SK-N-SH (cell line): ENCODE data around the gene SHB. TPM values are rescaled to one million over a fixed set of nuclear protein-coding genes. Genes with fewer than 3 reads are reported as not detected.

ENCODE experiments used
- CTCF ChIA-PET: fragments of 300-600, 350-600 bp; formaldehyde crosslinking; extraction: SDS; loops from one replicate; lab custom pipeline; 2021; lab: Yijun Ruan, JAX
- POLR2A ChIA-PET: fragments of 350-600 bp; sonication (Branson Sonifier 250); formaldehyde crosslinking; extraction: SDS; loops from one replicate; lab custom pipeline; 2020; ENCODE audit warnings: antibody characterized with exemption, inconsistent platforms; lab: Yijun Ruan, JAX
- DNase-seq: peaks from one replicate; pipeline ENCODE4 v3.0.0; 2012
- H2AFZ ChIP-seq: fragments of 200-600 bp; sonication (generic); 2 replicates; pipeline ENCODE4 v1.8.1; 2016; ENCODE audit warnings: antibody characterized with exemption, mild to moderate bottlenecking, low read depth
- H3F3A ChIP-seq: fragments of 200-600 bp; sonication (generic); replicated peaks from 2 replicates; pipeline ENCODE3; 2016; ENCODE audit warnings: antibody characterized with exemption, mild to moderate bottlenecking; ENCODE audit not compliant: insufficient read depth
- H3K27ac ChIP-seq, 2 experiments: fragments of 200-500 bp in 1 of 2; fragments of 200-600 bp in 1 of 2; sonication (Bioruptor generic) in 1 of 2; sonication (generic), shearing (Covaris generic) in 1 of 2; 2 replicates each; pipeline versions ENCODE4 v1.5.1 to v1.6.1; 2014 to 2016; ENCODE audit warnings: low read depth in 2 of 2, inconsistent platforms in 1 of 2, low read length in 1 of 2, mild to moderate bottlenecking in 1 of 2, mixed read lengths in 1 of 2
- H3K27me3 ChIP-seq: fragments of 200-600 bp; sonication (generic), shearing (Covaris generic); 2 replicates; pipeline ENCODE4 v1.6.1; 2016; ENCODE audit warnings: mixed run types; ENCODE audit not compliant: insufficient read depth
- H3K36me3 ChIP-seq, 2 experiments: fragments of 200-500 bp in 1 of 2; fragments of 200-600 bp in 1 of 2; sonication (Bioruptor generic) in 1 of 2; sonication (generic) in 1 of 2; replicated peaks in 1 of 2; 2 replicates each; pipeline versions ENCODE3 to v1.5.1; 2014 to 2016; ENCODE audit warnings: low read length in 1 of 2, mild to moderate bottlenecking in 1 of 2; ENCODE audit not compliant: insufficient read depth in 2 of 2, control insufficient read depth in 1 of 2
- H3K4me1 ChIP-seq, 2 experiments: fragments of 200-500 bp in 1 of 2; fragments of 200-600 bp in 1 of 2; sonication (Bioruptor generic) in 1 of 2; sonication (generic), shearing (Covaris generic) in 1 of 2; 2 replicates each; pipeline versions ENCODE4 v1.5.1 to v1.6.1; 2014 to 2016; ENCODE audit warnings: low read depth in 1 of 2, low read length in 1 of 2, mixed run types in 1 of 2; ENCODE audit not compliant: insufficient read depth in 2 of 2, control insufficient read depth in 1 of 2
- H3K4me2 ChIP-seq: fragments of 200-600 bp; sonication (generic), shearing (Covaris generic); 2 replicates; pipeline ENCODE4 v1.6.1; 2017; ENCODE audit warnings: mixed run types
- H3K4me3 ChIP-seq, 2 experiments: fragments of 200-500 bp in 1 of 2; fragments of 200-600 bp in 1 of 2; sonication (Bioruptor generic) in 1 of 2; sonication (generic), shearing (Covaris generic) in 1 of 2; 2 replicates each; pipeline versions ENCODE4 v1.5.1 to v1.8.1; 2014 to 2016; ENCODE audit warnings: low read depth in 2 of 2, inconsistent platforms in 1 of 2, low read length in 1 of 2, mild to moderate bottlenecking in 1 of 2, mixed read lengths in 1 of 2, moderate library complexity in 1 of 2
- H3K79me2 ChIP-seq: fragments of 200-600 bp; sonication (generic); 2 replicates; pipeline ENCODE4 v1.8.1; 2017; ENCODE audit warnings: mild to moderate bottlenecking; ENCODE audit not compliant: insufficient read depth
- H3K9ac ChIP-seq: fragments of 200-600 bp; sonication (generic); 2 replicates; pipeline ENCODE4 v1.6.1; 2017; ENCODE audit warnings: mixed run types
- H3K9me2 ChIP-seq: fragments of 200-600 bp; sonication (generic); 2 replicates; pipeline ENCODE4 v1.6.1; 2017; ENCODE audit warnings: mixed run types
- H3K9me3 ChIP-seq: fragments of 200-600 bp; sonication (generic); 2 replicates; pipeline ENCODE4 v1.6.1; 2017; ENCODE audit warnings: mixed run types, mild to moderate bottlenecking, moderate library complexity
- H4K20me1 ChIP-seq: fragments of 200-600 bp; sonication (generic); 2 replicates; pipeline ENCODE4 v1.6.1; 2017; ENCODE audit warnings: mild to moderate bottlenecking, mixed run types; ENCODE audit not compliant: insufficient read depth
- CHD2 ChIP-seq: fragments of 150-350 bp; IDR thresholded peaks from 2 replicates; pipeline ENCODE4 v1.6.1; 2018; ENCODE audit warnings: low read length; ENCODE audit not compliant: partially characterized antibody
- ELF1 ChIP-seq: IDR thresholded peaks from 2 replicates; pipeline ENCODE4 v1.4.0; 2012
- EP300 ChIP-seq, 2 experiments: IDR thresholded peaks; 2 replicates each; pipeline versions ENCODE4 v1.4.0 to v1.6.1; 2012; ENCODE audit warnings: borderline replicate concordance in 1 of 2, low read depth in 1 of 2, low read length in 1 of 2
- FOSL2 ChIP-seq: IDR thresholded peaks from 2 replicates; pipeline ENCODE4 v1.4.0; 2012; ENCODE audit warnings: low read depth, mild to moderate bottlenecking, moderate library complexity, borderline replicate concordance
- FOXJ3 ChIP-seq: sonication (generic); formaldehyde crosslinking; IDR thresholded peaks from 2 replicates; pipeline ENCODE4 v1.5.1; 2020; ENCODE audit warnings: mild to moderate bottlenecking, missing genetic modification reagents
- FOXM1 ChIP-seq: IDR thresholded peaks from 2 replicates; pipeline ENCODE4 v1.4.0; 2012; ENCODE audit warnings: low read depth, mild to moderate bottlenecking
- GABPA ChIP-seq: IDR thresholded peaks from 2 replicates; pipeline ENCODE4 v1.4.0; 2012; ENCODE audit warnings: low read depth, mild to moderate bottlenecking
- GATA2 ChIP-seq: sonication (generic); formaldehyde crosslinking; IDR thresholded peaks from 2 replicates; pipeline ENCODE4 v1.5.0; 2020; ENCODE audit warnings: mild to moderate bottlenecking, missing genetic modification reagents
- IRF3 ChIP-seq: fragments of 150-350 bp; IDR thresholded peaks from 2 replicates; pipeline ENCODE4 v1.6.1; 2016; ENCODE audit warnings: mild to moderate bottlenecking, low read depth, low read length
- MEF2A ChIP-seq: IDR thresholded peaks from 2 replicates; pipeline ENCODE4 v1.4.0; 2012; ENCODE audit warnings: low read depth, borderline replicate concordance
- NFIC ChIP-seq: IDR thresholded peaks from 2 replicates; pipeline ENCODE4 v1.4.0; 2012; ENCODE audit warnings: borderline replicate concordance
- NRF1 ChIP-seq: IDR thresholded peaks from 2 replicates; pipeline ENCODE4 v1.6.1; 2012; ENCODE audit warnings: low read depth, mild to moderate bottlenecking, low read length
- PBX3 ChIP-seq: IDR thresholded peaks from 2 replicates; pipeline ENCODE4; 2012
- POLR2AphosphoS5 ChIP-seq: IDR thresholded peaks from 2 replicates; pipeline ENCODE4 v1.6.1; 2012; ENCODE audit warnings: low read depth, low read length
- RAD21 ChIP-seq: IDR thresholded peaks from 2 replicates; pipeline ENCODE4 v1.6.1; 2012; ENCODE audit warnings: mild to moderate bottlenecking, low read length
- RCOR1 ChIP-seq: fragments of 150-350 bp; IDR thresholded peaks from 2 replicates; pipeline ENCODE4 v1.6.1; 2017; ENCODE audit warnings: antibody characterized with exemption, low read length
- SIN3A ChIP-seq: IDR thresholded peaks from 2 replicates; pipeline ENCODE4 v1.6.1; 2012; ENCODE audit warnings: low read depth, mild to moderate bottlenecking, low read length, moderate library complexity, borderline replicate concordance
- SMC3 ChIP-seq: IDR thresholded peaks from 2 replicates; pipeline ENCODE4 v1.6.1; 2012; ENCODE audit warnings: low read depth, low read length, improper control_type of control experiment
- TAF1 ChIP-seq: IDR thresholded peaks from 2 replicates; pipeline ENCODE4 v1.6.1; 2012; ENCODE audit warnings: low read depth, mild to moderate bottlenecking, low read length, moderate library complexity, borderline replicate concordance
- TCF12 ChIP-seq: IDR thresholded peaks from 2 replicates; pipeline ENCODE4 v1.4.0; 2012
- TEAD4 ChIP-seq: IDR thresholded peaks from 2 replicates; pipeline ENCODE4 v1.4.0; 2012; ENCODE audit warnings: mild to moderate bottlenecking, borderline replicate concordance; ENCODE audit not compliant: insufficient read depth
- YY1 ChIP-seq: IDR thresholded peaks from 2 replicates; pipeline ENCODE4 v1.4.0; 2012; ENCODE audit warnings: low read depth, mild to moderate bottlenecking
- ZBTB33 ChIP-seq: IDR thresholded peaks from 2 replicates; pipeline ENCODE4 v1.4.0; 2012; ENCODE audit warnings: low read depth, borderline replicate concordance
- WGBS: methylation state at CpG from one replicate; pipeline ENCODE4 v1.1.6; 2017; ENCODE audit warnings: low lambda C conversion rate; 5-methylcytosine and 5-hydroxymethylcytosine counted together
- polyA plus RNA-seq, 3 experiments: library from polyadenylated mRNA; depleted of rRNA; stranded (reverse); fragments of >200 nt; gene quantifications; 2 replicates each; pipeline ENCODE4 v1.2.3, GENCODE V29; 2012

The SHB gene
- polyA plus RNA-seq, 1 of the 3 experiments (the other 2 are of a cell fraction) = 26.0 TPM

- TF ChIP-seq SIN3A = peak; percentile 94; the same call in 1 of the 2 replicates
- peak; percentile 86 for TF ChIP-seq YY1
- peak; percentile 79 for TF ChIP-seq NRF1
- TF ChIP-seq TEAD4 = no peak; the same call in 1 of the 2 replicates
- TF ChIP-seq CHD2 = peak; percentile 83
- TF ChIP-seq RAD21 = peak; percentile 69
- peak; percentile 57; the same call in 1 of the 2 replicates for TF ChIP-seq ZBTB33
- TF ChIP-seq FOXM1 = no peak
- peak; percentile 38 for TF ChIP-seq PBX3
- TF ChIP-seq ELF1 = peak; percentile 46; the same call in 1 of the 2 replicates
- no peak for TF ChIP-seq FOXJ3
- no peak for TF ChIP-seq IRF3
- peak; percentile 65 for TF ChIP-seq SMC3
These were observed 165.2 kb downstream of the SHB start, which contains the start of gene SLC25A51 (continued) for GRCh38 chr9:37903647-37904444.

DNA sequence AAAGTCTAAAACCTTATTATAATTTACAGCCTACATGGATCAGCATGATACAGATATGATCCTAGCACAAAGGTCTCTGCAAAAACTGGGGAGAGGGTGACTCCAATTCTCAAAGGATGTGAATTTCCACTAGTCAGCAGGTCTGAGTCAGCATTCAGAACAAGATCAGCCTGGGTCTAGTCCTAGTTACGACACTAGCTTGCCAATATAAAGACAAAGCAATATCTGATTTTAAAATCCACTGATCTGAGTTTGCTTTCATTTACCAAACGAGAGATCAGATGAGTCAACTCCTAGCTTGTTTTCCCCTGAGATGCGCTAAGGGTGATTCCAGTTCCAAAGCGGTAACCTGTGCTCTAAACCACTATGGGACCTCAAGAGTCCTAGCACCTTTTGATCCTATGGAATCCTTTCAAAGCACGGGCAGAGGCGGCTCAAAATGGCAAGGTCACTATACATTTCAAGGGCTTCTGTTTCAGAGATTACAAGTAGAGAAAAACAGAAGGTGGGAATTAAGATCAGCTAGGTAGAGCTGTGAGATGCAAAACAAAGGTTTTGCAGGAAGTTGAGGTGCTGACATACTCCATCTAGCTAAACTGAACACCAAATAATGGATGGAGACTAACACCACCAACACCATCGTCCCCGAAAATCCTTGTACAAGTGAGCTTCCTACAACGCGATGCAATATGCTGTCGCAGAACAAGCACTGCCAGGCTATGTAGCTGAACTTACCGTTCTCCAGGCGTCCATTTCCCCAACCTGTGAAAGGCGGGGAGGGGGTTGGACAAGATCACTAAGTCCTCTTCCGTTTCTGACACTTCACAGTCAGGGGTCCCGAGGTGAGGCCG, 166.0 kb downstream of the SHB start:
- H3K27ac ChIP-seq = peak overlapping the region; percentile 56 to 78
- H3K9me3 ChIP-seq = no peaks in the 10 kb centered on the region
- CTCF ChIA-PET = interaction anchor here (0.7 to 5.0 kb wide), 6 partner anchors 11 to 240 kb away, joined by 3 to 31 read pairs (median 4); no protein-coding TSS in a partner anchor
- peak overlapping the region; percentile 82 for H3K4me2 ChIP-seq
- WGBS = 7% methylated on average over 13 of the region's 17 CpGs
- H3K9ac ChIP-seq = peak overlapping the region; percentile 56
- TF ChIP-seq GATA2 (no peak), RAD21 (no peak), TCF12 (no peak), GABPA (no peak), TAF1 (no peak), PBX3 (no peak), FOSL2 (no peak), MEF2A (no peak), POLR2AphosphoS5 (no peak), RCOR1 (no peak), NFIC (no peak), EP300 (IDR thresholded peaks at IDR 0.05; ENCODE audit: borderline replicate concordance in 1 of 2, low read depth in 1 of 2, low read length in 1 of 2) (no peak), FOXM1 (no peak)
- peaks cover 5% of the 10 kb centered on the region for H3F3A ChIP-seq
- DNase-seq = no peak
- peaks cover 47% of the 10 kb centered on the region for H3K79me2 ChIP-seq
- H4K20me1 ChIP-seq = no peaks in the 10 kb centered on the region
- peak overlapping the region; percentile 64; the same call in 1 of the 2 replicates for H2AFZ ChIP-seq
- POLR2A ChIA-PET = no interaction called here
- peak overlapping the region; percentile 75 to 93 for H3K4me3 ChIP-seq
- H3K4me1 ChIP-seq = peaks cover 4 to 22% of the 10 kb centered on the region in 2 experiments; a peak in 3 of 4 replicates
- no peaks in the 10 kb centered on the region for H3K27me3 ChIP-seq
- H3K9me2 ChIP-seq = no peaks in the 10 kb centered on the region
- peaks cover 0 to 5% of the 10 kb centered on the region in 2 experiments for H3K36me3 ChIP-seq
